ENCODE measurements around the gene SDK1.

Gene SDK1, protein sequence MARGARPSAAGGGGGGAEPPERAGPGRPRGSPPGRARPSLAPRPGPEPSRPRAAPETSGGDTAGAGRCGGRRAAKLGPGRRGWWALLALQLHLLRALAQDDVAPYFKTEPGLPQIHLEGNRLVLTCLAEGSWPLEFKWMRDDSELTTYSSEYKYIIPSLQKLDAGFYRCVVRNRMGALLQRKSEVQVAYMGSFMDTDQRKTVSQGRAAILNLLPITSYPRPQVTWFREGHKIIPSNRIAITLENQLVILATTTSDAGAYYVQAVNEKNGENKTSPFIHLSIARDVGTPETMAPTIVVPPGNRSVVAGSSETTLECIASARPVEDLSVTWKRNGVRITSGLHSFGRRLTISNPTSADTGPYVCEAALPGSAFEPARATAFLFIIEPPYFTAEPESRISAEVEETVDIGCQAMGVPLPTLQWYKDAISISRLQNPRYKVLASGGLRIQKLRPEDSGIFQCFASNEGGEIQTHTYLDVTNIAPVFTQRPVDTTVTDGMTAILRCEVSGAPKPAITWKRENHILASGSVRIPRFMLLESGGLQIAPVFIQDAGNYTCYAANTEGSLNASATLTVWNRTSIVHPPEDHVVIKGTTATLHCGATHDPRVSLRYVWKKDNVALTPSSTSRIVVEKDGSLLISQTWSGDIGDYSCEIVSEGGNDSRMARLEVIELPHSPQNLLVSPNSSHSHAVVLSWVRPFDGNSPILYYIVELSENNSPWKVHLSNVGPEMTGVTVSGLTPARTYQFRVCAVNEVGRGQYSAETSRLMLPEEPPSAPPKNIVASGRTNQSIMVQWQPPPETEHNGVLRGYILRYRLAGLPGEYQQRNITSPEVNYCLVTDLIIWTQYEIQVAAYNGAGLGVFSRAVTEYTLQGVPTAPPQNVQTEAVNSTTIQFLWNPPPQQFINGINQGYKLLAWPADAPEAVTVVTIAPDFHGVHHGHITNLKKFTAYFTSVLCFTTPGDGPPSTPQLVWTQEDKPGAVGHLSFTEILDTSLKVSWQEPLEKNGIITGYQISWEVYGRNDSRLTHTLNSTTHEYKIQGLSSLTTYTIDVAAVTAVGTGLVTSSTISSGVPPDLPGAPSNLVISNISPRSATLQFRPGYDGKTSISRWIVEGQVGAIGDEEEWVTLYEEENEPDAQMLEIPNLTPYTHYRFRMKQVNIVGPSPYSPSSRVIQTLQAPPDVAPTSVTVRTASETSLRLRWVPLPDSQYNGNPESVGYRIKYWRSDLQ (N-terminal part only)

GRCh38 chr7:3300651-3301448, at the start of gene SDK1:
TSS of gene SDK1 (plus strand) at chr7:3301252. CDS start at chr7:3301587, 335 bp downstream.
- DNase-seq (ENCODE audit: low spot score), result peak; percentile 78

- DNase-seq (ENCODE audit: low spot score), result no peak
These were observed 46.3 kb upstream of the SDK1 start for GRCh38 chr7:3254718-3255117.

GRCh38 chr7:3259711-3260400, 41.2 kb upstream of the SDK1 start:
- no peak for DNase-seq (ENCODE audit: low spot score)

GRCh38 chr7:3260401-3260715, 40.7 kb upstream of the SDK1 start:
- no peak for DNase-seq (ENCODE audit: low spot score)

DNA sequence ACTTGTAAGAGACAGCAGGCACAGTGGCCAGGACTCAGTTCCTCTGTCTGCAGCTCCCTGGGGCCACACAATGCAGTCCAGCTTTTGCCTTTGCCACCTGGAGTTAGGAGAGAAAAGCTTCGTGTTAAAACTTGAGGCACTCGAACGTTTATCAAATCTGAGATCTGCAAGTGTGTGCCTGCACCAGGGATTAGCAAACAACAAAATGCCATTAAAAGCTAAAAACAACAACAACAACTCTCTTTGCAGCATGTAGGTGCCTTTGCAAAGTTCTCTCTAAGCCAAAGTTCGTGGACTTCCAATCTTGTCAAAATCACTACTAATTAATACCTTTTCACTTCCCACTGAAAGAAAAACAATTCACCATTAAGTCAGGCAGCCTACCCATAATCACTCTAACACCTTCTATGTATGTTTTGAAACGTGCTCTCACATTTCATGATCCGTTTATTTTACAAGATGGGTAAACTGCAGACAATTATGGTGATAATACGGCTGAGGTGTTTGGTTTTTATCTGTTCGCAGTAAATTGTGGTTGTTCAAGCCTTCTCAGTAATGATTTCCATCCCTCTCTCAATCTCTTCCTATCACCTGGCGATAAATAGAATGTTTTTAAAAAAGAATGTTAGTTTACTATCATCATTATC, 36.2 kb upstream of the SDK1 start:
- no peak for DNase-seq (ENCODE audit: low spot score)

DNA sequence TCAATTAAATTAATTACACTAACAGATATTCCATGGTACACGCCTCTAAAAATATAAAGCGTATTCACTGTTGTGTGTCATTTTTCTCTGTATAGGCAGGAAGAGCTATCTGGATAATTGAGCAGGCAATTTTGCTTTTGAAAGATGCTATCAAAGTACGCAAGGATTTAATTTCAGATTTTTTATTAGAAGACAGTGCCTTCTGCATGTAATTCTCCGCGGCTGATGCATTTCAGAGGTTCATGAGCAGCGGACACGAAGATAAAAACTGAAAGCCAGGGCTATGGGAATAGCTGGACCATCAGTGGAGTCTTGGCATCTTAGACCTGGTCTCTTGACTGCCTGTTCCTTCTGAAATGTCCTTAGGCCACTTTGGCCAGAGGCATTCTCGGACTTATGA, 35.7 kb upstream of the SDK1 start:
- no peak for DNase-seq (ENCODE audit: low spot score)

- DNase-seq (ENCODE audit: low spot score), result no peak
These were observed 34.8 kb upstream of the SDK1 start for GRCh38 chr7:3266240-3266639.

- DNase-seq (ENCODE audit: low spot score), result no peak
These were observed 32.9 kb upstream of the SDK1 start for GRCh38 chr7:3267966-3268690.

DNA sequence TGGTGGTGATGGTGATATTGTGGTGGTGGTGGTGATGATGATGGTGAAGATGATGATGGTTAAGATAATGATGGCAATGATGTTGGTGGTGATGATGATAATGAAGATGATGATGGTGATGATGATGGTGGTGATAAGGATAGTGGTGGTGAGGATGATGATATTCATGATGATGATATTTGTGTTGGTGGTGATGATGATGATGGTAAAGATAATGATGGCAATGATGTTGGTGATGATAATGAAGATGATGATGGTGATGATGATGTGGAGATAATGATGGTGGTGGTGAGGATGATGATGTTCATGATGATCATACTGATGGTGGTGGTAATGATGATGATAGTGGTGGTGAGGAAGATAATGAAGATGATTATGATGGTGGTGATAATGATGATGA, 30.7 kb upstream of the SDK1 start:
- DNase-seq (ENCODE audit: low spot score), result no peak

DNA sequence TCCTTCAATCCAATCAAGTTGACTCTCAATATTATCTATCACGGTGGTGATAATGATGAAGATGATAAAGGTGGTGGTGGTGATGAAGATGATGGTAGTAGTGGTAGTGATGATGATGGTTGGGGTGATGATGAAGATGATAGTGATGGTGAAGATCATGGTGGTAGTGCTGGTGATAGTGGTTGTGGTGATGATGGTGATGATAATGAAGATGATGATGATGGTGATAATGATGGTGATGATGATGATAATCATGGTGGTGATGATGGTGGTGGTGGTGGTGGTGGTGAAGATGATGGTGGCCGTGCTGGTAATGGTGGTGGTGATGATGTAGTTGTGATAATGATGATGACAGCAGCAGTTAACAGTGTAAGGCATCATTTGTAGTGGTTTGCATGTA, 29.8 kb upstream of the SDK1 start:
- no peak for DNase-seq (ENCODE audit: low spot score)

- no peak for DNase-seq (ENCODE audit: low spot score)
These were observed 28.3 kb upstream of the SDK1 start for GRCh38 chr7:3272691-3273141.

DNA sequence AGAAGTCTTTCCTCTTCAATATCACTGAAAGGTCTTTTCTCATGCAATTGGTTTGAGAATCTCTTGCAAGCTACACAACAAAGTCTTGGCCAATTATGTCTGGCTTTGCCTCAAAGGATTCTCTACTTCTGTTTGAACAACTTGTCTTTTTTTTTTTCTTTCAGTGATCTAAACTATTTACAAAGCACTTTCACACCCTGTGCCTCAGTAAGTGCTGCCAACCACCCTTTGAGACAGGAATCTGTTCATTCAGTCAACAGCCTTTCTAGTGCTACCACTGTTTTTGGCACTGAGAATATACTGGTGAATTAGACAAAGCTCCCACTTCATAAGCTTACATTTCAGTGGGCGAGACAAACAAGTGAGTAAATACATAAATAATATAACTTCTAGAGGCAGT, 26.9 kb upstream of the SDK1 start:
- no peak for DNase-seq (ENCODE audit: low spot score)

DNA sequence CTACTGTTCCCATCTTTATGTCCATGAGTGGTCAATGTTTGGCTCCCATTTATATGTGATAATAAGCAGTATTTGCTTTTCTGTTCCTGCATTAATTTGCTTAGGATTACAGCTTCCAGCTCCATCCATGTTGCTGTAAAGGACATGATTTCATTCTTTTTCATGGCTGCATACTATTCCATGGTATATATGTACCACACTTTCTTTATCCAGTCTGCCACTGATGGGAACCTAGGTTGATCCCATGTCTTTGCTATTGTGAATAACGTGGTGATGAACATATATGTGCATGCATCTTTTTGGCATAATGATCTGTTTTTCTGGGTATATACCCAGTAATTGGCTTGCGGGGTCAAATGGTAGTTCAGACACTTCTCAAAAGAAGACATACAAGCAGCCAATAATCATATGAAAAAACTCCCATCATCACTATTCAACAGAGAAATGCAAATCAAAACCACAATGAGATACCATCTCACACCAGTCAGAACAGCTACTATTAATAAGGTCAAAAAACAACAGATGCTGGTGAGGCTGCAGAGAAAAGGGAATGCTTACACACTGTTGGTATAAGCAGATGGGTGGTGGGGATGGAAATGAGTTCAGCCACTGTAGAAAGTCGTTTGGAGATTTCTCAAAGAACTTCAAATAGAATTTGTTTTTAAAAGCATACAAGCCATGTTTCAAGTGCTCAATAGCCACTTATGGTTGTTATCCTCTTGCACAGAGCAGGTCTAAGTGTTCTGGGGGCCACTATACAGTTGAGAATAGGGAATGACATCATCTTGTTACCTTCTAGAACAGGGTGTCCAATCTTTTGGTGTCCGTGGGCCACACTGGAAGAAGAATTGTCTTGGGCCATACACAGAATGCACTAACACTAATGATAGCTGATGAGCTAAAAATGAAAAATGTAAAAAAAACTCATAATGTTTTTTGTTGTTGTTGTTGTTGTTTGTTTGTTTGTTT, 23.2 kb upstream of the SDK1 start:
- no peak for DNase-seq (ENCODE audit: low spot score)

GRCh38 chr7:3279147-3279818, 21.8 kb upstream of the SDK1 start:
- no peak for DNase-seq (ENCODE audit: low spot score)

DNA sequence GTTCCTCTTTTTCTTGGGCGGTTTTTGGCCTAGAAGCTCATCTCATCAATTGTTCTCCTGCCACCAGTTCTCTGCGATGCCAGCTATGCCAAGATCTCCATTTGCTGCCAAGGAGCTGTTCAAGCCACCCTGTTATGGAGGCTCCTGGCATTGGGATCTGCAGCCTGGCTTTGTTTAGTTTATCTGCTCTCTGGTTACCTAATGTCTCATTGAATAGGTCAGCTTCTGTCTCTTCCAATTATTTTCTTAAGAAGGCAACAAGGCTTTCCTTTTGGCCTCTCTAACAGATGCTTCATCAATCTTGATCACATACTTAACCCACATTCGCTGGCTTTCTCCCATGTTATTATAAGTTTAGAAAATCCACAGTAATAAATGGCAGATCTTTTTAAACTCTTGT, 20.6 kb upstream of the SDK1 start:
- no peak for DNase-seq (ENCODE audit: low spot score)

DNA sequence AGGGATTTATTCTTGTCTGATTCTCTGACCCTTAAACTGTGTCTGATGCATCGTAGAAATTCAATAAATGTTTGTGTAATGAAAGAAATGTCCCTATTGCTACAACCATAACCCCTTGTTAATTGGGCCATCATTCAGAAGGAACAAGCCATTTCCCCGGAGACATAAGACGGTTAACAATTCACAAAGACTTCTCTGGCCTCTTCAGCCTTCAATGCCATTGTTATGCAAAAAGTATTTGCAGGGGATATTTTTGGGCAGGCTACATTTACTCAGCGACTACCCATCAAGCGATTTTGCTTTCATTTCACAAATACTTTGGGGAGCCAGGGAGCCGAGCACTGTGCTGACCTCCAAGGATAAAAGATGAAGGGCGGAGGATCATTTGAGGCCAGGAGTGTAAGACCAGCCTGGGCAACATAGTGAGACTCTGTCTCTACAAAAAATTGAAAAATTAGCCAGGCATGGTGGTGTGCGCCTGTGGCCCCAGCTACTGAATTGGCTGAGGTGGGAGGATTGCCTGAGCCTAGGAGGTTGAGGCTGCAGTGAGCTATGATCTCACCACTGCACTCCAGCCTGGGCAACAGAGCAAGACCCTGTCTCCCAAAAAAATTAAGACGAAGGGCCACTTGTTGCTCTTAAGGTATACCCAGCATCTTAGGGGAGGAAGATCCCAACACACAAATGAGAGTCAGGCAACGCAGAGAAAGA, 20.0 kb upstream of the SDK1 start:
- DNase-seq (ENCODE audit: low spot score), result no peak

GRCh38 chr7:3282457-3282856, 18.6 kb upstream of the SDK1 start:
- no peak for DNase-seq (ENCODE audit: low spot score)

Data from hematopoietic multipotent progenitor cell treated with erythropoietin and hydrocortisone succinate and interleukin-3 and kit ligand, for 15 days (in vitro differentiated cells).